T follicular helper cell (primary cell): ENCODE results near the gene MRRF.

Experiments used
- DNase-seq: peaks from one replicate; pipeline ENCODE4 v3.0.0-alpha.2; 2020; ENCODE audit warnings: low read depth

MRRF gene

GRCh38 chr9:122228568-122229484 lies 35.9 kb upstream of the MRRF start, which contains the start of gene LHX6:
Gene LHX6 (minus strand): TSS chr9:122228957. CDS start chr9:122228740, 217 bp downstream.
- DNase-seq, result no peak

DNA sequence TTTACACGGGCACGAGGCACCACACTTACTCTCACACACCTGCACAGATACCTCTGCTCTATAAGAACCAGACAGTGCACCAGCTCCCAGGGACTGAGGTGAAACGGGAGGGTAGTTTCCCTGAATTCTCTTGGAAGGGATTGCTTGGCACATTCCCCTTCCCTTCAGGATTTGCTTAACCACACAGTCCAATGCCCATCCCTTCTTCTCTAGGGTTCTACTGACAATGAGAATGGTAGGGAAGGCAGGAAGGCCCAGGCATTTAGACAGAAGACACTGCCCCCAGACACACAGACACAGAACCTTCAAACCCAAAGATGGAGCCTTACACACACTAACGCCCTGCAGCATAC lies 35.2 kb upstream of the MRRF start:
- no peak for DNase-seq

DNA sequence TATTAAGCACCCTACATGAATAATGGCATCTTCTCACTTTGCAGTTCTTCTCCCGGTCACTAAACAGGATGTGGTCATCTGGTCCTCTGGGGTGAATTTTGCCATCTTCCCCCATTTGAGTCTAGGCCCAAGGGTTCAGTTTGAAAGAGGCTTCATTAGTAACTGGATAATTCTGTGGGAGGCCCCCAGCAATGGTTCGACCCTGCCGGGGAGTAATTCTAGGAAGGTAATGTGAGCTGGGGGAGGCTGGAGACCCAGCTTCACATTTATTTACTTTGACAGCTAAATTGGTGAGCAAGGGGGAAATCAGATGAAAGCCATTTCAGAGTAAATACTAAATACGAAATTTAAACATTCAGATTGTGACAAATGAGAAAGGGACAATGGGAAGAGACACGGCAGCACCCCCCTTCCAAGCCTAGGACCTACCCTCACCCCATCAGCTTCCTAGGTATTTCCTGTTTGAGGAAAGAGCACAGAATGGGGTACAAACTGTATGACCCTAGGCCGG lies 31.8 kb upstream of the MRRF start:
- no peak for DNase-seq

DNA sequence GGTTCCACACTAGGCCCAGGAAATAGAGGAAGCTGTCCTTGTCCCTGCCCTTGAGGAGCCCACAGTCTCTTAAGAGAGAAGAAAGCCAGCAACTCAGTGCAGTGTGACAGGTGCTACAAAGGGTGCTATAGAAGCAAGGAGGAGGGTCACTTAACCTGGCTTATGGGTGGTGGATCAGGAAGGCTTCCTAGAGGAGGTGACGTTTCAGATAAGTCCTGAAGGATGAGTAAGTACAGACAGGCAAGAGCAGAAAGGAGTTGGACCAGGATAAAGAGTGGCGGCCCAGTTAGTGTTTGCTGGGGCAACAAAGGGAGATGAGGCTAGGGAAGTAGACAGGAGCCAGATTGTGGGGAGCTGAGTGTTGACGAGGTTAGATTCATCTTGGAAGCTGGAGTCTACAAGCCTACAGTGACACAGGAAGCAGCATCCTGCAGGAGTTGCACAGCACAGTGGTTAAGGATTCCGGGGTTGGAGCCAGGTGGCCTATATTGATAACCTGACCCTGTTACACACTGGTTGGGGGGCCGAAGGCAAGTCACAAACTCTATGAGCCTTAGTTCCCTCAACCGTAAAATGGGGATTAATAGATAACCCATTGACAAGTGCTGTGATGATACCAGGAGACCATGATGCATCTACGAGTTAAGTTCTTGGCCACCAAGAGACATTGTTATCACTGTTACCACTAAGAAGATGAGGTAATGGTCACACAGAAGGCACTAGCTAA lies 30.5 kb upstream of the MRRF start:
- no peak for DNase-seq

- DNase-seq, result no peak
Measured at GRCh38 chr9:122236681-122237080, 28.0 kb upstream of the MRRF start.

DNA sequence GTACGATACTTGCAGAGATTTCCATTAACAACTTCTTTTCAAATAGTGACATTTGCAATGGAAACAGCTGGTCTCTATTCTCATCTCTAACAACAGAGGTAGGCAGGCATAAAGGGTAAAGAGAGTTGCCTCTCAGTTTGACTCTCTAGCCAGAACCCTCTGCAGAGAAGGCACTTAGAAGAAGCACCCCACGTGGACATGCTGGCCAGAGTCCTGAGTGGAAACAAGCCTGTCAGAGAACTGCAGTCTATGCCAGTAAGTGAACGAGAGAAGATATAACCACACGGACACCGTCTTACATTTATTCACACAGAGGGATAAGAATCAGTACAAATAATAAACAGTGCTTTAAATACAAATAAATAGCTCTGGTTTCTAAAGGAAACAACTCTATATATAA lies 25.0 kb upstream of the MRRF start:
- no peak for DNase-seq

GRCh38 chr9:122244349-122244748 lies 20.3 kb upstream of the MRRF start:
- no peak for DNase-seq

DNA sequence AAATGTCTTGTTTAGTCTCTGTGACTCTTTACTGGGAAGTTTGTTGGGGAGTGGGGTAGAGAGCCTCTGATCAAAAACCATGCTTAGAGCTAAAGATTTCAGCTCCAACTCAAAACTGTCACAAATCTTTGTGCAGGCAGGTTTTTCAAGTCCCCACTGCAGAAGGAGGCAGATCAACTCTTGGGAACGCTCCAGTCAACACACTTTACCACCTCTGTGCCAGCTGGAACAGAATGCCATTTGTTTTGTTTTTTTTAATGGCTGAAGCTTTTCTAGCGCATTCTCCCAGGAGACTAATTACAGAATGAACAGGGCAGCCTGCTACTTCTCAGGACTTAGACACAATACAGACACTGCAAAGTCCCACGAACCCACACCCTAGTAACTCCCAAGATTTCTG lies 18.0 kb upstream of the MRRF start:
- DNase-seq, result no peak

- no peak for DNase-seq
Measured at GRCh38 chr9:122248448-122248865, 16.2 kb upstream of the MRRF start.

DNA sequence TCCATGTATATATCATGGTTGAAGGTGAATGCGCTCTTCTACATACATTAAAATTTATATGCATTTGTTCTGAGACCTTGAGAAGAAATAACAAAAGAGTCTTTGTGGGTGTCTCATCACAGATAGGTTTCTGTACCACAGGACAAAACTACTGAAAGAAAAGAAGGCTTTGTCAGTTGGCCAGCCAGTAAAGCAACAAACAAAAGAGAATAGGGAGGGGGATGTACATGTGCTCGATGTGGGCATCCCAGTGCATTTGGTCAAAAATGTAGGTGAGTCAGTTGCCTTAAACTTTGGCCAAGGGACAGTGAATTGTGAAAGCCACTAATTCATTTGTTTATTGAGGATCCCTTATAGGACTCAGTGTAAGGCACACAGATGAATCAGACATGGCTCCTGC lies 13.3 kb upstream of the MRRF start:
- DNase-seq, result no peak

- no peak for DNase-seq
Measured at GRCh38 chr9:122252796-122253195, 11.9 kb upstream of the MRRF start.

- DNase-seq, result no peak
Measured at GRCh38 chr9:122254761-122255160, 9.9 kb upstream of the MRRF start.

GRCh38 chr9:122256206-122256605 lies 8.5 kb upstream of the MRRF start:
- DNase-seq, result no peak

GRCh38 chr9:122258886-122259415 lies 5.7 kb upstream of the MRRF start:
- DNase-seq, result no peak

- DNase-seq, result no peak
Measured at GRCh38 chr9:122261469-122261881, 3.2 kb upstream of the MRRF start.

GRCh38 chr9:122262073-122262472 lies 2.6 kb upstream of the MRRF start:
- no peak for DNase-seq

DNA sequence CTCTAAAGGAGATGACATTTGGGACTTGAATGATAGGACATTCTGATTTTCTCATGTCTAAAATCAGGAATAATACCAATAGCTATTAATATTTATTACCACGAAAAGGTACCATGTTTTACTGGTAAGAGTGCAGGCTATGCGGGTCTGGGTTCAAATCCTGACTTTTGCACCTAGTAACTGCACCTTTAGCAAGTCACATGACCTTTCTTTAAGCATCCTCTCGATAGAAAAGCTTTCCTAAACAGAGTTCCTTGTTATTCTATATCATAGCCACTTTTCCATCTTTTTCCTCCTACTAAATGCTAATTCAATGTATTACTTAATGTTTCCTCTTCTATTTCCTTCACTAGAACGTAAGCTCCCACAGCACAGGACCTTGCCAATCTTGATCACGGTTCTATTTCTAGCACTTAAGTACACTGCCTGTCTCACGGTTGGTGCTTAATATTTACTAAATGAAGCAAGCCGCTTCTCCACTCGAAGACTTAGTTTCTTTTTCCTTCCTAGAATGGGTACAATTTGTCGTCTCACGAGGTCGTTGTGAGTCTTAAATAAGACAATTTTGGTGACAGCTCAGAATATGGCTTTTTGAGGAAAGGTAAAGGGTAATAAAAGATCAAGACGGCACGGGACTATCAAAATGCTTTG lies 858 bp upstream of the MRRF start:
- no peak for DNase-seq

GRCh38 chr9:122265149-122265915 lies 650 bp downstream of the MRRF start:
- no peak for DNase-seq

- no peak for DNase-seq
Measured at GRCh38 chr9:122268041-122268814, 3.5 kb downstream of the MRRF start.

- no peak for DNase-seq
Measured at GRCh38 chr9:122274055-122274454, 9.4 kb downstream of the MRRF start.

- no peak for DNase-seq
Measured at GRCh38 chr9:122276096-122276495, 11.4 kb downstream of the MRRF start.
